Neural progenitor cell (in vitro differentiated cells): ENCODE measurements around the gene SLC6A17.

Experiments used
- CTCF ChIP-seq: fragments of 200-600 bp; sonication (generic); IDR thresholded peaks from 2 replicates; pipeline ENCODE4 v1.5.1; 2017; ENCODE audit warnings: antibody characterized with exemption, mild to moderate bottlenecking
- EZH2 ChIP-seq: fragments of 200-600 bp; sonication (generic); IDR thresholded peaks from 2 replicates; pipeline ENCODE4 v1.6.1; 2017; ENCODE audit warnings: antibody characterized with exemption, mild to moderate bottlenecking, moderate library complexity

- TF ChIP-seq CTCF, result no peak
- no peak for TF ChIP-seq EZH2
Observed at GRCh38 chr1:110132682-110133081, 17.6 kb upstream of the SLC6A17 start.
